ENCODE measurements around the gene HCFC2. TPM values are rescaled to one million over a fixed set of nuclear protein-coding genes. Genes with fewer than 3 reads are reported as not detected.
A peak's percentile ranks its signal among the peaks of the same experiment; 100 is the strongest.

The HCFC2 gene
- polyA plus RNA-seq (2012; ENCODE audit: insufficient read length, low read depth): 2.9 TPM

DNA sequence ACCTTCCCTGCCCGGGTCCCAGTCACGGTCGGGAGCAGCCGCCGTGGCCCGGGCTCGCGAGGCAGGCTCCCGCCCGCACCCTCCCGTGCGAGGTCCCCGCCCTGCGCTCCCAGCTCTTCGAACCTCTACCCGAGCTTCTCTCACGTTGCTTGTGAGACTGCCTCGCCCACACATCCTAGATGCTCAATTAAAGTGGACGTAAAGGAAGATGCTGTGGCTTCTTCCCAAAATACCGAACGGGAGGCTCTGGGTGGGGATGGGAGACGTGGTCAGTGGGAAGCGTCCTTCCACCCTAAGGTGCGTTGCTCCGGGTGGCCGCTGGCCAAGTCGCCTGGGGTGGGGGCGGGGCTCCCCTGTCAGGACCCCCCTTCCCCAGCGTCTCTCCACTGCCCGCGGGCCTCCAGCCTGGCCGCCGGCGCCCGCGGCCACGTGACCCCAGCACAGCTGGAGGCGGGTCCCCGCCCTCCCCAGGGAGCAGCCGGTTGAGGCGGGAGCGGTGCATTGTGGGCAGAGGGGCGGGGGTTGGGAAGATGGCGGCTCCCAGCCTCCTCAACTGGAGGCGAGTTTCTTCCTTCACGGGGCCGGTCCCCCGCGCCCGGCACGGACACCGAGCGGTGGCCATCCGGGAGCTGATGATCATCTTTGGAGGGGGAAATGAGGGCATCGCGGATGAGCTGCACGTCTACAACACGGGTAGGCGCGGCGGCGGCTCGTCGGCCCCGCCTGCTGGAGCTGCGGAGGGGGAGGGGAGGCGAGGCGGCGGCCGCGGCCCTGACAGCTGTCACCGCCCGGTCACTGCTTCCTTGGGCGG is at the start of gene HCFC2:
TSS of gene HCFC2 (plus strand) at position 501 of the 811 bp plus-strand sequence. CDS start at position 531, 30 bp downstream.
- peak; percentile 68; the same call in 1 of the 2 replicates for TF ChIP-seq POLR2AphosphoS5 (IDR thresholded peaks at IDR 0.05; ENCODE audit: low read depth, low read length)
- peak; percentile 92 for TF ChIP-seq FOXP2 (optimal IDR thresholded peaks at IDR 0.05; ENCODE audit: borderline replicate concordance, extremely low read depth, extremely low read length, insufficient read depth)
- TF ChIP-seq REST (IDR thresholded peaks at IDR 0.05; ENCODE audit: insufficient read depth in 1 of 2, low read depth in 2 of 2, low read length in 2 of 2): no peak
- TF ChIP-seq SIN3A (IDR thresholded peaks at IDR 0.05; ENCODE audit: borderline replicate concordance, insufficient read depth, low read length): peak; percentile 29; the same call in 1 of the 2 replicates
- TF ChIP-seq TAF1 (IDR thresholded peaks at IDR 0.05; ENCODE audit: borderline replicate concordance, insufficient read depth, low read length): peak; percentile 31; the same call in 1 of the 2 replicates

- TF ChIP-seq POLR2AphosphoS5 (IDR thresholded peaks at IDR 0.05; ENCODE audit: low read depth, low read length) (no peak), TAF1 (IDR thresholded peaks at IDR 0.05; ENCODE audit: borderline replicate concordance, insufficient read depth, low read length) (no peak), SIN3A (IDR thresholded peaks at IDR 0.05; ENCODE audit: borderline replicate concordance, insufficient read depth, low read length) (no peak), FOXP2 (optimal IDR thresholded peaks at IDR 0.05; ENCODE audit: borderline replicate concordance, extremely low read depth, extremely low read length, insufficient read depth) (no peak), REST (IDR thresholded peaks at IDR 0.05; ENCODE audit: insufficient read depth in 1 of 2, low read depth in 2 of 2, low read length in 2 of 2) (no peak)
Measured at GRCh38 chr12:104022786-104023185, 41.5 kb upstream of the HCFC2 start.

GRCh38 chr12:104023710-104024109 is 40.6 kb upstream of the HCFC2 start:
- no peak for TF ChIP-seq REST (IDR thresholded peaks at IDR 0.05; ENCODE audit: insufficient read depth in 1 of 2, low read depth in 2 of 2, low read length in 2 of 2)
- no peak for TF ChIP-seq FOXP2 (optimal IDR thresholded peaks at IDR 0.05; ENCODE audit: borderline replicate concordance, extremely low read depth, extremely low read length, insufficient read depth)

DNA sequence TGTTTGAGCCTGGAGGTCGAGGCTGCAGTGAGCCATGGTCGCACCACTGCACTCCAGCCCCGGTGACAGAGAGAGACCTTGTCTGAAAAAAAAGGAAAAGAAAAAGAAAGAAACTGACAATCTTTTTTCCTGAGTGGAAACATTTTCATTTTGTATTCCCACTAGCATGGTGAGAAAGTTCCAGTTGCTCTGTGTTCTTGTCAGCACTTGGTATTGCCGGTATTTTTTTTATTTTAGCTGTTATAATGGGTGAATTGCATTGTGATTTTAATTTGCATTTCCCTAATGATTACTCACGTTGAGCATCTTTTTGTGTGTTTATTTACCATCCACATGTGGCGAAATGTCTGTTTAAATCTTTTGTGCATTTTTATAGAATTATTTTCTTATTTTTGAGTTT is 40.0 kb upstream of the HCFC2 start:
- TF ChIP-seq SIN3A (IDR thresholded peaks at IDR 0.05; ENCODE audit: borderline replicate concordance, insufficient read depth, low read length) (no peak), REST (IDR thresholded peaks at IDR 0.05; ENCODE audit: insufficient read depth in 1 of 2, low read depth in 2 of 2, low read length in 2 of 2) (no peak), POLR2AphosphoS5 (IDR thresholded peaks at IDR 0.05; ENCODE audit: low read depth, low read length) (no peak), FOXP2 (optimal IDR thresholded peaks at IDR 0.05; ENCODE audit: borderline replicate concordance, extremely low read depth, extremely low read length, insufficient read depth) (no peak), TAF1 (IDR thresholded peaks at IDR 0.05; ENCODE audit: borderline replicate concordance, insufficient read depth, low read length) (no peak)

Data from PFSK-1 (cell line).